Right forelimb (tissue), 1 donor: ENCODE measurements around the gene ASB5.
"Not testable (repeated sequence)": the region's sequence is repeated elsewhere in the genome, so short reads cannot be mapped to it uniquely, and the experiment has no call there.

Experiments used
- DNase-seq: peaks from one replicate; pipeline ENCODE4 v3.0.0-alpha.2; 2018

ASB5 gene

DNA sequence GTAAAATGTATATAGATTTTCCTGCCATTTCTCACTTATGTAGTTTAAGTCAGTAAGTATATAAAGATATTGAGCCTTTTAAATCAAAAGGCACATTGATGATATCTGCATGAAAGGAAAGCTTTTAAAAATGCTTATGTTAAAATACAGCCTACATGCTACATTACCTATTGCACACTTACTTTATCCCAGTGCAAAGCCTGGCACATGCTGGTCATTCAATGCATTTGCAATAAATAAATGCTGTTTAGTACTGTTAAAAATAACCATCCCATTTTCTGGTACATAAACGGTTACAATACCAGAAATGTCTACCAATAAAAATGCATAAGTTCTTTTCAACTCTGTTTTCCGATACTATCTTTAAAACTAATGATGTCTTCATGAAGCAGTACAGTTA lies 51.5 kb downstream of the ASB5 start:
- DNase-seq = no peak

DNA sequence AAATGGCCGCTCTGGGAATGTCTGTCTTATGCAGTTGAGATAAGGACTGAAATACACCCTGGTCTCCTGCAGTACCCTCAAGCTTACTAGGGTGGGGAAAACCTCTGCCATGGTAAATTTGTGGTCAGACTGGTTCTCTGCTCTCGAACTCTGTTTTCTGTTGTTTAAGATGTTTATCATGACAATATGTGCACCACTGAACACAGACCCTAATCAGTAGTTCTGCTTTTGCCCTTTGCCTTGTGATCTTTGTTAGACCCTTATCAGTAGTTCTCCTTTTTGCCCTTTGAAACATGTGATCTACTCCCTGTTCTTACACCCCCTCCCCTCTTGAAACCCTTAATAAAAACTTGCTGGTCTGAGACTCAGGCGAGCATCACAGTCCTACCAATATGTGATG lies 56.7 kb downstream of the ASB5 start:
- not testable (repeated sequence) for DNase-seq

DNA sequence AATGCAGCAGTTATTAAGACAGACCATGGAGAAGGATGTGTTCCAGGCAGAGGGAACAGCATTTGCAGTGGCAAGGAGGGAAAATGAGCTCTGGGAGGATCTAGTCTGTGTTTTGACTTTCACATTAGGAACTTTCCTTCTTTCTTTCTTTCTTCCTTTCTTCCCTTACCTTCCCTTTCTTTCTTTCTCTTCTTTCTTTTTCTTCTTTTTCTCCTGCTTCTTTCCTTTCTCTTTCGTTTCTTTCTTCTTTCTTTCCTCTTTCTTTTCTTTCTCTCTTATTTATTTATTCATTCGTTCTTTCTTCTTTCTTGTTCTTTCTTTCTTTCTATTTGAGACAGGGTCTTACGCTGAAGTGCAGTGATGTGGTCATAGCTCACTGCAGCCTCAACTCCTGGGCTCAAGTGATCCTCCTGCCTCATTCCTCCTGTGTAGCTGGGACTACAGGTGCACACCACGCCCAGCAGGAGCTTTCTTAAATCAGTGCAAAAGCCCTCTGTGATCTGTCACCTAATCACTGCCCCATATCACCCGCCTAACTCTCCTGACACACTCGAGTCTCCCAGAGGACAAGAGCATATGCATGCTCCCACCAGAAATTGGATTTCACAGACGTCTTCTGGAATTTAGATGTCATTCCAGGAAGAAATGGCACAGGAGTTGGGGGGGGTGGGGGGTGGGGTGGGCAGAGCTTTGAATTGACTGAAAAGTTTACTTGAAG lies 58.3 kb downstream of the ASB5 start:
- DNase-seq = no peak

DNA sequence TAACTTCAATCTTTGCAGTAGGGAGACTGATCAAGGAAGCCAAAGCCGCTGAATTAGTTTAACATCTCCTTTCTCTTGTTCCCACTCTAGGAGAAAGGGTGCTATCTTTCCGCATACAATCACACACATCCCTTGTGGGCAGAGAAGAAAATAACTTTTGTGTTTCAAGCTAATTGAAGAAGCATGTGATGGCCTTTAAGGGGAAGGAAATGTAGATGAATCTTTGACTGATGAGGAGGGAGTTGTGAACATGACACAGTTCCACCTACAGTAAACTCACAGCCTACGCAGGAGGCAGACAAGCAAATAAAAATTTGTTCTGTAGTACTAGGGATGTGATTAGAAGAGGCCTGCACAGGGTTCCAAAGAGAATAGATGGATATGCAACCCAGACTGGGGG lies 58.9 kb downstream of the ASB5 start:
- DNase-seq = no peak

DNA sequence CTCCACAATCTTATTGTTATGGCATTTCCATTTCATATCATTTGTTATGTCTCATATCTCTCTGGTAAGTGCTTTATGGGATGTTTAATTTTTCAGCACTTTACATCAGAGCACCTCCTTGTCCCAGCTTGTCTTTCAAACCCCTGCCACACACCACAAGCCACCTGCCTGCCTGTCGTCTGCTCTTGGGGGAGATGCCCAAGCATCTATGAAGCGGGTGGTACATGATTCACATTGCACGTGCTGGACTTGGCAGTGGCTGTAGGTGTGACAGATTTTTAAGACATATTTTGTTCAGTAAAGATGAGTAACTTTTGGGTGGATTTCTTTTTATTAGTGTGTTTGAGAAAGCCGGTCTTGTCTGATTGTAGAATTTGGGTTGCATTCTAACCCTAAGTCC lies 59.5 kb downstream of the ASB5 start:
- DNase-seq = no peak

DNA sequence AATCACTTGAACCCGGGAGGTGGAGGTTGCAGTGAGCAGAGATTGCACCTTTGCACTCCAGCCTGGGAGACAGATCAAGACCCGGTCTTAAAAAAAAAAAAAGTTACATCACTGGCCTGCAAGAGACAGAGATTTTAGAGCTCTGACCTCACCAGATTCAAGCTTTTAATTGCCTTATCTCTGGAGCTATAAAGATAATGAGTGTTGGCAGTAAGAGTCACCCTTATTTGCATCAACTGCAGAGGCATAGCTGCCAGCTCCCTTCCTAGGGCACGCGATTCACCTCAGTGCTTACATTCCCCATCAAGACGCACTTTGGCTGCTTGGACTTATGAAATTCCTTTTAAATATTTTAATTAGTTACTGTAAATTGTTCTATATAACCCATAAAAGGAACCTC lies 61.2 kb downstream of the ASB5 start:
- DNase-seq = no peak

DNA sequence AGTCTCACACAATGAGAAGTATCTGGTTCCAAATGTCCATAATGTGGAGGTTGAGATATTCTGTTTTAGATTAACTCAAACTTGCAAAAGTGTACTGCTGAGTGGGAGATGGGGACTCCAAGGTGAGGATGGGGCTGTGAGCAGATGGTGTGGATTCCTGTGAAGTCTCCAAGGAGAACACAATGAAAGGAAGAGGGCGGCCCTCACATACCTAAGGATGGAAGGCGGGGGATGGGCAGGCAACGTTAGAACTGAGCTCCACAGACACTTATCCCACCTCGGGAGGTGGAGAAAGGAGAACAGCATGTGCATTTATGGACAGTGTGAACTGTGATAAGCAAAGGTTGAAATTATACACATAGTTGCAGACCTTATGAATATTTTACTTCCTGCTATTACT lies 63.7 kb downstream of the ASB5 start:
- DNase-seq = no peak

DNA sequence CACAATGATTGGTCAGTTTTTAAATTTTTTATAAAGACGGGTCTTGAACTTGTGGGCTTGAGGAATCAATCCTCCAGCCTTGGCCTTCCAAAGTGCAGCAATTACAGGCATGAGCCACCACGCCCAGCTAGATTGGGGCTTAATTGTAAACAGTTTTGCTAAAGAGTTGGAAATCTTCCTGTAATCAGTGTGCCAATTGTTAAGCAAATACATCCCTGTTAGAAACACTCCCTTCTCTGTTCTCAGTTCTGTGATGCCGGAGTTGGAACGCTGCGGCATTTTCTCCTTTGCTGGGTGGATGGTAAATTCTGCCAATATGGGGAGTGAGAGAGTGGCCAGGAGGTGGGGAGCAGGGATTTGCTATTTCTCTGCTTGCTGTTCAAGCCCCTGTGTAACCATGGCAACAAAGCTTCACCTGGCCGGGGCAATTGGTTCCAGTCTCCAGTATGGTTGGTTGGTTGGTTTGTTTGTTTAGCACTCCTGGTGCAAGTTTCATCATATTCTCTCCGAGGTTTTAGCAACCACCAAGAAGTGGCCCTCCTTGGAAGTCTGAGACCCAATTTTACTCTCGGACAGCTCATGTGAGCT lies 70.6 kb downstream of the ASB5 start:
- DNase-seq = no peak

DNA sequence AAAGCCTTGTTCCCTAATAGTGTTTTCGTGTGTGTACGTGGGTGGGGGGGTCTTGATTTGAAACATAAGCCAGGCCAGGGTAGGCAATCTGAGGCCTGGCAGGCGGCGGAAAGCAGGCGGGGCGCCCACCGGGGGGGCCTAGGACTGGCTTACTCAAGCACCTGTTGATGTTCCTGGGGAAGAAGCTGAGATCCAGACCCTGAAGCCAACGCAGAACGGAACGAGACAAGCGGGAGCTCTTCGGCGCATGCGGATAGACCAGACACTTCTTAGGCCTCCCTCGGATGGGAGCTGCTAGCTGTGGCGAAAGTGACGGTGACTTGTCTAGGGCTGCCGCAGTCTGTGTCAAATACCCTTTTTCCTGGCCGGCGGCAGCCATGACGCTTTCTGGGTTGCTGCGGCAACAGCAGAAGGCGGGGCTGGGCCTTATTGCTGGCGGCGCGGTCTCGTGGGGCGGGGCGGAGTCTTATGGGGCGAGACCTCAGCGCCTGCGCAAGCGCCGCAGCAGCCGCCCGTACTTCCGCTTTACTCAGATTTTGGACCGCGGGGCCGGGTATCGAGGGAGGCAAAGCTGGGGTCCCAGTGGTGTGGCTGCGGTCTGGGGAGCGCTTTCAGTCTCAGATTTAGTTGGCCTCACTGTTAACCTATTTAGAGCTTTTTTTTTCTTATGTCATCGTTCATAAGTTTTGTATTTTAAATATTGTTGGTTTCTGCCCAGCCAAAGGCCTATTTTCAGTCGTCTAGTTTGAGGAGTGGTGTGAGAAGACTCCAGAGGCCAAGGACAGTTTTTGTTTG lies 73.6 kb downstream of the ASB5 start, which contains the start of gene SPATA4:
Gene SPATA4, minus strand, starts transcription at position 402 of the 795 bp plus-strand sequence. Its CDS starts 23 bp downstream, at position 379.
- peak; percentile 96 for DNase-seq

DNA sequence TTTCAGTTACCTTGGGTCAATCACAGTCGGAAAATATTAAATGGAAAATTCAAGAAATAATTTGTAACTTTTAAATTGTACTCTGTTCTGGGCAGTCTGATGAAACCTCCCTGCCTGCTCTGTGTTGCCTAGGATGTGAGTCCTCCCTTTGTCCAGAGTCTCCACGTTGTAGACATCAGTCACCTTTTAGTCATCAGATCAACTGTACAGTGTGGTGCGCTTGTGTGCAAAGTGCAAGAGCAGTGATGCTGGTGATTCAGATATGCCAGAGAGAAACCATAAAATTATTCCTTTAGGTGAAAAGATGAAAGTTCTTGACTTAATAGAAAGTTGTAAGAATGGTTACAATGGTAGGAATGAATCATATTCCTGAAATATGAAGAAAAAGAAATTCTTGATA lies 75.1 kb downstream of the ASB5 start:
- DNase-seq = no peak

DNA sequence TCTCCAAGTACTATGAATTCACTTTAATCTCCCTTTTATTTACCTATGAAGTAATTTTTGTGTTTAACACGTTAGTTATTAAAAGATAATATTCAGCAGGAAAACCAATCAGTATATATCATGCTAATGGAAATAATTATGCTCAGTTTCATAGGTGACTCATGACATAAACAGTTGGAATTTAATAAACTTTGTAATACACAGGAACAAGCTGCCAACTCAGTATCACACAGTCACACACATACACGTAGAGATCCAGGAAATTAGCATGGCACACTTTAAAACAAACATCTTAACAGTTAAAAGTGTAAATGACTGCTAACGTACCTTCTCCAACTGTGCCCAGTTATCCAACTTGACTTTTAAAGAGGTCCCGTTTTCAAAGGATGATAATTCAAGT lies 75.9 kb downstream of the ASB5 start:
- DNase-seq = no peak

DNA sequence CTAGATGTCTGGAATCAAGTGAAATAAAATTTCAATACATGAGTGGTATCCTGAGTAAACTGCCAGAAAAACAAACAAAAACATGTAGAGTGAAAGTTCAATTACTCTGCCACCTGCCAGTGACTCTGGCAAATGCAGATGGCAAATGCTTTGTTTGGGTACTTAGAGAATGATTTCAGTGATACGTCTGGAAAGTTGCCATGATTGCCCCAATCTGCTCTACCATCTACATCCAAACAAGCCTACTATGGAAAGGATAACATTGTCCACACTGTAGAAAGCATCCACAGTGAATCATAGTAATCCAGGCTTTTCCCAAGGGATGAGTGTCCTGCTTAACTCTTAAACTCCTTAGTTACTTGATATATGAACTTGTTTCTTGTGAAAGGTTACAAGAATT lies 77.0 kb downstream of the ASB5 start:
- no peak for DNase-seq

DNA sequence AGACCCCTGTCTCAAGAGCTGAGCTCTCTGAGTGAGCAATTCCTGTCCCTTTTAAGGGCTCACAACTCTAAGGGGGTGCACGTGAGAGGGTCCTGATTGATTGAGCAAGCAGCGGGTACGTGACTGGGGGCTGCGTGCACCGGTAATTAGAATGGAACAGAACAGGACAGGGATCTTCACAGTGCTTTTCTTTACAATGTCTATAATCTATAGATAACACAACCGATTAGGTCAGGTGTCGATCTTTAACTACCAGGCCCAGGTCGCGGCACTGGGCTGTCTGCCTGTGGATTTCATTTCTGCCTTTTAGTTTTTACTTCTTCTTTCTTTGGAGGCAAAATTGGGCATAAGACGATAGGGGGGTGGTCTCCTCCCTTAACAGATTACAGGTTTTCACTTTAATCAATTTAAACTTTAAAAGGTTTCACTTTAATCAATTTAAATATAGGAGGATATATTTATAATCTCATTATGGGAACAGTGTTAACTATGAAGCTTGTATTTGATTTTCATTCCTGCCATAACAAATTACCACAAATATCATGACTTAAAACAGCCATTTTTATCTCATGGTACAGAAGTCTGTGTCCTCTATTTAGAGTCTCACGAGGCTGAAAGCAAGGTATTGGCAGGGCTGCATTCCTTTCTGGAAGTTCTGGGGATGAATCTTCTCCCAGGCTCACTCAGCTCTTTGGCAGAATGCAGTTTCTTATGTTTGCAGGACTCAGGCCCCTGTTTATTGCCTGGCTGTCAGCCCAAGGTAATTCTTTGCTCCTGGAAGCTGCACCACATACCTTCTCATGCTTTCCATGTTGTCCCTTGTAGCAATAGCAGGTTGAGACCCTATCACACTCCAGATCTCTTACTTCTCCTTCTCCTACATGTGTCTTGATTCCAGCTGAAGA lies 78.9 kb downstream of the ASB5 start:
- no peak for DNase-seq

DNA sequence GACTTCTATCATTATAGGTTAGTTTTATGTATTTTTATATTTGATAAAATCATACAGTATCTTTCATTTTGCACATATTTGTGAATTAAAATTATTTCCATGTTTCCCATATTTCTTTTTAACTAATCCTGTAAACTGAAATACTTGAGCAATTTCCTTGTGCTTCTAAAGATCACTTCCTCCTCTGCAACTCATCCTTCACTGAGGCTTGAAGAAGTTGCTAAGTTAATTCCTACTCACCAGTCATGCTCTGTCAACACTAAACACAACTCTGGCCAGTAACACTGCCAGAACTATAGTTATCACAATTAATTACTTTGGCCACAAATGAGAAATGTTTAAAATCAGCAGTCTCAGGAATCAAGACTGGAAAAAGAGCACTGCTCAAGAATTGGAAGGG lies 80.4 kb downstream of the ASB5 start:
- DNase-seq = no peak

DNA sequence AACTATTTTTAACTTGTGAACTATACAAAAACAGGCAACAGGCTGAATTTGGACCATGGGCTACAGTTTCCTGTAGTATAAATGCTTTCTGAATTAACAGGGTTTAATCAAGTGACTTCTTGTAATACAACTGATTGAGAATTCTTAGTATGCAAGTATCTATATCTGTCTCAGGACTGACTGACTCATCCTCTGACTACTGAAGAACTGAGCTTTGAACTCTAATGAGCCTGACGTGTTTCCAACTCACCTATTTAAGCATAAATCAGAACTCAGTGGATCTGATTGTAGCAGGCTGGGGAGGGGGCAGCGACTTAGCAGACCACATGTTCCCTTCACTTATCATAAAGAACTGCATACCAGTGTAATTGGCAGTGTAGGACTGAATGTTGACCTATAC lies 81.4 kb downstream of the ASB5 start:
- DNase-seq = no peak

DNA sequence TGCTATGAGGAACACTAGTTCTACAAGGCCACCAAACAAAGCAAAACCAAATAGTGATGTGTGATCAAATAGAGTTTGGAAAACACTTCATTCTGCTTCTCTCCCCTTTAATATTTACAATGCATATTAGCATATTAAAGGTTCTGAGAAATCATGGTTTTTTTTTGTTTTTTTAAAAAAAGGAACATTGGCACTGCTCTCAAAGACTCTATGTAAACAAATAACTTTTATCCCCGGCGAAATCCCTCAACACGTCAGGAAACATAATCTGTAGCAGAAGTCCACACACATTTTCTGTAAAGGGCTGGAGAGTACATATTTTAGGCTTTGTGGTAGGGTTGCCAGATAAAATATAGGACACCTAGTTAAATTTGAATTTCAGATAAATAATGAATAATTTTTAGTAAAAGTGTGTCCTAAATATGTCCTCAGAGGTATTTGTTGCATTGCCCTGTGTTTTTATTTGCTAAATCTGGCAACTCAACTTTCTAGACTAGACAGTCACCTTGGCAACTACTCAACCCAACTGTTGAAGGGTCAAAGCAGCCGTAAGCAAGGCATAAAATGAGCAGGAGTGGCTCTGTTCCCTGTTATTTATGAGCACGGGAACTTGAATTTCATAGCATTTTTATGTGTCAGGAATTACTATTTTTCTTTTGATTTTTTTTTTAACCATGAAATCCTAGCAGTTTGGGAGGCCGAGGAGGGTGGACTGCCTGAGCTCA lies 82.2 kb downstream of the ASB5 start:
- no peak for DNase-seq

DNA sequence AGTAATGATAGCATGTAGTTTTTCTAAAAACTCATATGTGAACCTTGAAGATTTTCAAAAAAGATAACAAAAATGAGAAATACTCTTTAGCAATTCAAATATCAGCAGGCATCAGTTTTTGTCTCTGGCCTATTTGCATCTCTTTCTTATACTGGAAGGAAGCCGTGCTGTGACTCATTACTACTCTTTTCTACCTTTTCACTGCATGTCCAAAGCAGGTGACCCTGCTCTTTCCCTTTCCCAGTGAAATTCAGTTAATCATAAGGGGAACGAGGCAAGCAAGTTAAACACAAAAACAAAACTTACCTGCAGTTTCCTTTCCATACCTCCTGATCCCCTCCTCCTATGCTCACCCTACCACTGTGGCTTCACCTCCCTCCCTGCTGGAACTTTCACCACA lies 83.0 kb downstream of the ASB5 start:
- DNase-seq = no peak

DNA sequence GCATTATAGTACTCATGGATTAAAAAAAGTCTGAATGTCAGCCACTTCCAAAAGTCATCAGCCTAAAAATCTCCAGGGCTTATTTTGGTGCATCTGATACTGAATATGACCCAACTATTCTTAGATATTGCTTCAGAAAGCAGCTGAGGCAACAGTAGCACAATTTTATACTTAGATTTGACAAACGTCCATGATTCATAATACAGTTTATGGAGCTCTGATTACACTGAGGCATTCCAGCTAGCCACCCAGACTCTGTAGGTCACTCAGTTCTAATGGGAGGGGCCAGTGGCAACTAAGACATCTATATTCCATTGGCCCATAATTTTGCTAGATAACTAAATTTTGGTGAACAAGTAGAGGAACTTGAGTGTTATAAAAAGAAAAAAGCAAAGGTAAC lies 84.0 kb downstream of the ASB5 start:
- no peak for DNase-seq
